CD4-positive, alpha-beta T cell treated with Interferon alpha-2 for 1 hour (primary cell): Measurements from ENCODE around the gene ZDHHC11B.
"Not testable (repeated sequence)": the region's sequence is repeated elsewhere in the genome, so short reads cannot be mapped to it uniquely, and the experiment has no call there.

ENCODE experiments used
- DNase-seq, 2 donors: peaks; one replicate each; pipeline ENCODE4 v3.0.0-alpha.2; 2020 to 2022

ZDHHC11B gene

GRCh38 chr5:766666-767431 is 17.7 kb downstream of the ZDHHC11B start:
- no peak for DNase-seq

- DNase-seq: no peak
Observed at GRCh38 chr5:765948-766631, 18.4 kb downstream of the ZDHHC11B start.

- DNase-seq: no peak
Observed at GRCh38 chr5:763998-764781, 20.3 kb downstream of the ZDHHC11B start.

GRCh38 chr5:763397-763796 is 21.1 kb downstream of the ZDHHC11B start:
- no peak for DNase-seq

GRCh38 chr5:762996-763395 is 21.5 kb downstream of the ZDHHC11B start:
- not testable (repeated sequence) for DNase-seq

- DNase-seq: no peak
Observed at GRCh38 chr5:761854-762710, 22.4 kb downstream of the ZDHHC11B start.

GRCh38 chr5:761059-761771 is 23.3 kb downstream of the ZDHHC11B start:
- DNase-seq: no peak

GRCh38 chr5:760363-761058 is 24.0 kb downstream of the ZDHHC11B start:
- no peak for DNase-seq

- DNase-seq: no peak
Observed at GRCh38 chr5:759781-760362, 24.7 kb downstream of the ZDHHC11B start.

- peak; percentile 50 to 80 for DNase-seq
Observed at GRCh38 chr5:759111-759751, 25.3 kb downstream of the ZDHHC11B start.

GRCh38 chr5:758698-759053 is 25.9 kb downstream of the ZDHHC11B start:
- DNase-seq: no peak

GRCh38 chr5:757931-758697 is 26.4 kb downstream of the ZDHHC11B start:
- peak in 1 of 2 donors; percentile 46 for DNase-seq

- no peak for DNase-seq
Observed at GRCh38 chr5:757346-757930, 27.1 kb downstream of the ZDHHC11B start.

- peak in 1 of 2 donors; percentile 27 for DNase-seq
Observed at GRCh38 chr5:756865-757345, 27.6 kb downstream of the ZDHHC11B start.

GRCh38 chr5:756171-756570 is 28.4 kb downstream of the ZDHHC11B start:
- DNase-seq: no peak

GRCh38 chr5:754143-754632 is 30.3 kb downstream of the ZDHHC11B start:
- DNase-seq: not testable (repeated sequence)

GRCh38 chr5:753567-754142 is 30.9 kb downstream of the ZDHHC11B start:
- DNase-seq: not testable (repeated sequence)

GRCh38 chr5:752532-753115 is 31.9 kb downstream of the ZDHHC11B start:
- DNase-seq: not testable (repeated sequence)
